Muscle layer of duodenum (tissue), 2 donors: Measurements from ENCODE around the gene CORO6.

Source experiments
- H3K27ac ChIP-seq: one replicate; pipeline ENCODE4 v1.7.0; 2013; ENCODE audit warnings: mild to moderate bottlenecking, low read length
- H3K27me3 ChIP-seq: one replicate; pipeline ENCODE4 v1.7.0; 2013; ENCODE audit warnings: low read depth, mild to moderate bottlenecking, control low read depth, low read length
- H3K36me3 ChIP-seq, 2 donors: one replicate each; pipeline ENCODE4 v1.7.0; 2013; ENCODE audit warnings: low read length in 2 of 2, control low read depth in 1 of 2, mild to moderate bottlenecking in 1 of 2; ENCODE audit not compliant: insufficient read depth in 2 of 2, control insufficient read depth in 1 of 2
- H3K4me1 ChIP-seq, 2 donors: one replicate each; pipeline ENCODE4 v1.7.0; 2013; ENCODE audit warnings: low read length in 2 of 2, mild to moderate bottlenecking in 2 of 2, control low read depth in 1 of 2, moderate library complexity in 1 of 2; ENCODE audit not compliant: insufficient read depth in 2 of 2, control insufficient read depth in 1 of 2
- H3K4me3 ChIP-seq, 2 donors: one replicate each; pipeline ENCODE4 v1.7.0; 2013; ENCODE audit warnings: low read length in 2 of 2, low read depth in 1 of 2, mild to moderate bottlenecking in 1 of 2
- H3K9me3 ChIP-seq, 2 donors: one replicate each; pipeline ENCODE4 v1.7.0; 2013; ENCODE audit warnings: low read length in 2 of 2, control low read depth in 1 of 2, mild to moderate bottlenecking in 1 of 2; ENCODE audit not compliant: control insufficient read depth in 1 of 2
- donor health status: healthy.

The CORO6 gene

DNA sequence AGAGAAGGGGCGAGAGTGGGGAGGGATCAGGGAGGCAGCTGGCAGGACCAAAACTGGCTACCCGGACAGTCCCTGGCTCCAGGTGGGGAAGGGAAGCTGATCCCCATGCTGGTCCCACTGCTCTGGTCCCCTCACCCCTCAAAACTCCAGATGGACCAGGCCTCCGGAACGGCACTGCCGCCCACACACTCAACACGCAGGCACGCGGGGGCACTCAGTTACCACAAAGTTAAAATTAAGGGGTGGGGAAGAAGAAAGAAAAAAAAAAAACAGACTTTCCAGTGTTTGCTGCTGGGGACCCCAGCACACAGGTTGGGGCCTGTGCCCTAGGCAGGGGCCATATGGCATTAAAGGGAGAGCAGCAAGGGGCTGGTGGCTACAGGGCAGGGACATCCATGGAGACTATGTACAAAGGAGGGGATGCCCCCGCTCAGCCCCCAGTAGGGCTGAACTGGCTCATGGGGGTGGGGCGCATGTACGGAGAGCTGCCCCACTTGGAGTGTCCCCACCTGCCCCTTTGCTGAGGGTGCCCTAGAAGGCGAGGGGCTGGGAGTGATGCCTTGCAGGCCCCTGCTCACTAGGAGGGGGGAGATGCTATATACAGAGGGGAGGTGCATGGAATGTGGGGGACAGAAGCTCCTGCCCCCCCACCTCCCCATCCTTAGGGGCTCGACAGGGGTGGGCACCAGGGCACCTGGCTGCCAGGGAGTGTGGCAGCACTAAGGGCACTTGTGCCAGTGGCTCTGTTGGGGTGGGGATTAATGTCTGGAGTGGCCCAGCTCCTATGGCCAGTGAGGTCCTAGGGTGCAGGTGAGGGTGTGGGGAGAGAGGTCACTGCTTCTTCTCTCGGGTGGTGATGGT lies 48.6 kb downstream of the CORO6 start:
- H3K27me3 ChIP-seq = no peaks in the 10 kb centered on the region
- H3K27ac ChIP-seq = no peak overlapping the region
- no peaks in the 10 kb centered on the region for H3K9me3 ChIP-seq
- H3K36me3 ChIP-seq = peaks cover 9 to 49% of the 10 kb centered on the region in 2 donors
- no peak overlapping the region for H3K4me3 ChIP-seq
- H3K4me1 ChIP-seq = peaks cover 5 to 39% of the 10 kb centered on the region in 2 donors

DNA sequence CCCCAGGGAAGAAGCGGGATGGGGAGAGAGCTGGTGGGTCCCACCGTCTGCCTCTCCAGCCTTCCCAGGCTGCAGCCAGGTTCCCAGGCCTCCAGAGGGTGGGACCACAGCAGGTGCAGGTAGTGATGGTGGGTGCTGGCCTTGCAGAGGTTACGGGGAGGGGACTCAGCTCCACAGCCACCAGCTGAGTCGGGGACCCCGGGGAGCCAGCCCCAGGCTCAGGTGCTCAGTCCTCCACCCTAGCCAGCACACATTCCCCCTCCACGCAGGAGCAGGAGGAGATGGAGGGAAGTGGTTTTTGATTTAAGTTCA lies 49.2 kb downstream of the CORO6 start:
- Histone ChIP-seq H3K9me3 (no peaks in the 10 kb centered on the region), H3K27me3 (no peaks in the 10 kb centered on the region), H3K27ac (no peak overlapping the region), H3K36me3 (peaks cover 9 to 49% of the 10 kb centered on the region in 2 donors), H3K4me3 (no peak overlapping the region), H3K4me1 (peaks cover 5 to 43% of the 10 kb centered on the region in 2 donors)

DNA sequence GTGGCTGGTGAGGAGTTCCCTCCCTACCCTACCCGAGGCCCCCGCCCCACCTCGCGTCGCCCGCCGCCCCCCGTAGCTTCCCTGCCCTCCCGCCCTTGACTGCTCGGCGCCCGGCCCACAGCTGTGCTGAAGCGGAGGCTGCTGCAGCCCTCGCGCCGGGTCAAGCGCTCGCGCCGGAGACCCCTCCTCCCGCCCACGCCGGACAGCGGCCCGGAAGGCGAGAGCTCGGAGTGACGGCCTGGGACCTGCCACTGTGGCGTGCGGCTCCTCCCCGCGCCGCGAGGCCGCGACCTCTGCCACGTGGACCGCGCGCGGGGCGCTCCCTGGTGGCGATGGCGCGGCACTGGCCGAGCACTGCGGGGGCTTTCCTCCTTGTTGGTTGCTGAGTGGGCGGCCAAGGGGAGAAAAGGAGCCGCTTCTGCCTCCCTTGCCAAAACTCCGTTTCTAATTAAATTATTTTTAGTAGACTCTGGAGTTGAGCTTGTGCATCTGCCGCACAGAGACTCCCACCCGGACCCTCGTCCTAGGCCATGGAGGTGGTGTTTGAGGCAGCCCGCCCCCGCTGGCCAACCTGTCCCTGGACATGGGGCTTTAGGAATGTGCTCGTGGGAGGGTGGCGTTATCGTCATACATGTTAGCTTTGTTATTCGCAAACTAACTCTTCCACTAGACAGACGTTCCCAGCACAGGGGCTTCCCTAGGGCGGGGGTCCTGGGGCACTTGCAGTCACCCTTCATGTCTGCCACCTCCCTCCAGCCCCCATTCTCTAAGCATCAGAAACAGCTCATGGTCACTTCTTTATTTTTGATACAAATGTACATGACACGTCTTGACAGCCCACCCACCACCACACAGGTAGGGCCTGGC lies 49.8 kb downstream of the CORO6 start:
- Histone ChIP-seq H3K9me3 (no peaks in the 10 kb centered on the region), H3K27ac (no peak overlapping the region), H3K27me3 (no peaks in the 10 kb centered on the region), H3K36me3 (peaks cover 5 to 43% of the 10 kb centered on the region in 2 donors), H3K4me1 (peaks cover 5 to 38% of the 10 kb centered on the region in 2 donors), H3K4me3 (peak overlapping the region in 1 of 2 donors; percentile 54)

DNA sequence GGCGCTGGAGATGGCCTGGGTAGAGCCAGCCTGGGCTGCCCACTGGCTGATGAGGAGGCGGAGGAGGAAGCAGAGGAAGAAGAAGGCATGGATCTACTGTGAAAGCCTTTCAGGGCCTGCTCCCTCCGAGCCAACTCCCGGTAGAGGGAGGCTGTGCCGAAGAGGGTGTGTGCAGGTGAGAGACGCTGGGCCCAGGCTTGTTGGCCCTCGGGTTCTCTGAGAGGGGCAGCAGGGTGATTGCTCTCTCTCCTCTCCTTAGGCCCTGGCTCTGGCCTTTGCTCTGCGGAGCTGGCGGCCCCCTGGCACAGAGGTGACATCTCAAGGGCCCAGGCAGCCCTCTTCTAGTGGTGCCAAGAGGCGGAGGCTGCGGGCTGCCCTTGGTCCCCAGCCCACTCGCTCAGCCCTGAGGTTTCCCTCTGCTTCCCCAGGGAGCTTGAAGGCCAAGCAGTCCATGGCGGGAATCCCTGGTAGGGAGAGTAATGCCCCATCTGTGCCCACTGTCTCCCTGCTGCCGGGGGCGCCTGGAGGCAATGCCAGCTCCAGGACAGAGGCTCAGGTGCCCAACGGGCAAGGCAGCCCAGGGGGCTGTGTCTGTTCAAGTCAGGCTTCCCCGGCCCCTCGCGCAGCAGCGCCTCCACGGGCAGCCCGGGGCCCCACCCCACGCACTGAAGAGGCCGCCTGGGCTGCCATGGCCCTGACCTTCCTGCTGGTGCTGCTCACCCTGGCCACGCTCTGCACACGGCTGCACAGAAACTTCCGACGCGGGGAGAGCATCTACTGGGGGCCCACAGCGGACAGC lies 50.6 kb downstream of the CORO6 start:
- peaks cover 5 to 35% of the 10 kb centered on the region in 2 donors for H3K36me3 ChIP-seq
- no peaks in the 10 kb centered on the region for H3K9me3 ChIP-seq
- peak overlapping the region in 1 of 2 donors; percentile 54 for H3K4me3 ChIP-seq
- no peak overlapping the region for H3K27ac ChIP-seq
- H3K4me1 ChIP-seq = peaks cover 5 to 30% of the 10 kb centered on the region in 2 donors
- H3K27me3 ChIP-seq = no peaks in the 10 kb centered on the region

DNA sequence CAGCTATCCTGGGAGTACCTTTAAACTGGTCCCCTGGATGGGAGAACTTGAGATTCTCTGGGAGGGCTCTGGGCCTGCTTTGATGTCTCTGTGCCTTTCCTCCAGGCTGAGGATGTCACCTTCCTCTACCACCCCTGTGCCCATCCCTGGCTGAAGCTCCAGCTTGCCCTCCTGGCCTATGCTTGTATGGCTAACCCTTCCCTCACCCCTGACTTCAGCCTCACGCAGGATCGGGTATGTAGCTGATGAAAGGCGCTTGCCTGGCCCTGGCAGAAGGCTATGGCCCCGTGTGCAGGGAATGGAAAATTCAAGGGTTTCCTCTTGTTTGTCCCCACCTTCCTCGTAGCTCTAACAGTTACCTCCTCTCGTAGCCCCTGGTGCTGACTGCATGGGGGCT lies 51.2 kb downstream of the CORO6 start:
- Histone ChIP-seq H3K27me3 (no peaks in the 10 kb centered on the region), H3K27ac (no peak overlapping the region), H3K9me3 (no peaks in the 10 kb centered on the region), H3K4me3 (no peak overlapping the region), H3K4me1 (peaks cover 5 to 32% of the 10 kb centered on the region in 2 donors), H3K36me3 (peaks cover 5 to 29% of the 10 kb centered on the region in 2 donors)

- Histone ChIP-seq H3K27ac (no peak overlapping the region), H3K4me1 (peaks cover 9 to 39% of the 10 kb centered on the region in 2 donors), H3K4me3 (no peak overlapping the region), H3K27me3 (no peaks in the 10 kb centered on the region), H3K9me3 (no peaks in the 10 kb centered on the region), H3K36me3 (peaks cover 5 to 19% of the 10 kb centered on the region in 2 donors)
These were observed 52.2 kb downstream of the CORO6 start for GRCh38 chr17:29570521-29570920.

DNA sequence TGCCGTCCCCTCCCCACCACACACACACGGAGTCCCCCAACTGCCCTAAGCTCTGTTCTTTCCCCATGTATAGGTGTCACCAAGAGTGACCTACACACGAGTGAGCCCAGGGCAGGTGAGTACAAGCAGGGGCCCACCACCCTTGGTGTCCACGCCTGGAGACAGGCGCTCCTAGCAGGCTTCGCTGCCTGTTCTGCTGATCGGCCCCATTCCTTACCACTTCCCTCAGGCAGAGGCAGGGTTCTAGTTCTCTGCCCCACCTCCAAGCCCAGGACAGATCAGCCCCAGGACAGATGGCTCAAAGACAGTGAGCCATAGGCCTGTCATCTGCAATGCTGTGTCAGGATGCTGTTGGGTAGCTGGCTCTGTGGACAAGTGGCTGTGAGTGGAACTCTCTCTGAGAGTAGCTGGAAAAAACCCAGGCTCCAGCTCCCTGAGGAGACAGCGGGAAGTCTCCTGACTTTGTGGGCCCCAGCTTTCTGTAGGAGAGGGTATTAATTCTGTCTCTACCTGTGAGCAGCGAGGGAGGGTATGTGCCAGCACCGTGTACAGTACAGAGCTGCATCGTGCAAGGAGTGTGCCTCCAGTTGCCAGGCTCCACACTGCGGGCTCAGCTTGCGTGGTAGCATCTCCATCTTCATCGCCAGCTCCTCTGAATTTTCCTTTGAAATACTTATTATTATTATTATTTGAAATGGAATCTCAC lies 53.3 kb downstream of the CORO6 start:
- Histone ChIP-seq H3K4me3 (peak overlapping the region; percentile 74 to 75), H3K9me3 (no peaks in the 10 kb centered on the region), H3K4me1 (peaks cover 9 to 39% of the 10 kb centered on the region in 2 donors), H3K27ac (peak overlapping the region; percentile 20), H3K27me3 (no peaks in the 10 kb centered on the region), H3K36me3 (peaks cover 0 to 8% of the 10 kb centered on the region in 2 donors)

DNA sequence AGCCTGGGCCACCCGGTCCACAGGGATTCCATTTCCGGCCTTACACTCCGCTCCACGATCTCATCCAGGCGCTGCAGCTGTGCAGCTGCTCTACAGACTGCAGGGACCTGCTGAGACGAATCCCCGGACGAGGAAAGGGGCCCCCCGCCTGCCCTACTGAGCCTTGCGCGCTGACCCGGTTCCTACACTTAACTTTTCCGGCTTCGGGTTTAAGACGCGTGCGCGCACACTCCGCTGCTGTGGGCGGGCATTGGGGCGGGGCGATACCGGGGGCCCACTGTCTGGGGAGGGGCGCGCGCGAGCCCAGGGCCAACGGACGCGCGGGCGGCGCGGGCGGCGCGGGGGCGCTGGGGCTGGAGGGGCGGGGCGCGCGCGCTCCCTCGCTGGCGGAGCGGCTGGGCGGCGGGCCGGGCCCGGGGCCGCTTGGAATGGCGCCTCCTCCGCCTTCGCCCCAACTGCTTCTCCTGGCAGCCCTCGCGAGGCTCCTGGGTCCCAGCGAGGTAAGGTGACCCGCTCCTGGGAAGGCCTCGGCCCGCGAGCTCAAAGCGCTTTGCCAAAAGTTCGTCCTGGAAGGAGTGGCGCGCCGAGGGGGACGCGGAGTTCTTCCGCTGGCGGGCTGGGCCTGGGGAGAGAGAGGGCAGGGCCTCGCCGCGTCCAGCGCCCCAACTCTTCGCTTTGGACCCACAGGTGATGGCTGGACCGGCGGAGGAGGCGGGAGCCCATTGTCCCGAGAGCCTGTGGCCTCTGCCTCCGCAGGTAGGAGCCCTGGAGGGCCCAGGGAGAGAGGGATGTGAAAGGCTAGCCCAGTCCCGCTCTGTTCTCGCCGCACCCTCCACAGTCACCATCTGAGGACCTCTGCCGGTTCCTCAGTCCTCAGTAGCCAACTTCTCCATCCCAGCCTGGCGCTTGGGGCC lies 54.1 kb downstream of the CORO6 start, which contains the start of gene TP53I13:
Gene TP53I13 (plus strand): TSS at position 371 of the 914 bp plus-strand sequence. CDS start 58 bp downstream, at position 429.
- Histone ChIP-seq H3K36me3 (no peaks in the 10 kb centered on the region), H3K27ac (peak within 1 kb of the TSS; percentile 67), H3K27me3 (no peaks in the 10 kb centered on the region), H3K4me1 (peaks cover 9 to 39% of the 10 kb centered on the region in 2 donors), H3K4me3 (peak within 1 kb of the TSS; percentile 75 to 81), H3K9me3 (no peaks in the 10 kb centered on the region)

- Histone ChIP-seq H3K4me3 (peak overlapping the region; percentile 75 to 81), H3K4me1 (peaks cover 9 to 31% of the 10 kb centered on the region in 2 donors), H3K27me3 (no peaks in the 10 kb centered on the region), H3K27ac (peak overlapping the region; percentile 67), H3K36me3 (no peaks in the 10 kb centered on the region), H3K9me3 (no peaks in the 10 kb centered on the region)
These were observed 55.0 kb downstream of the CORO6 start for GRCh38 chr17:29567554-29568330.
